Stimulated activated CD8-positive, alpha-beta memory T cell treated with anti-CD3 and anti-CD28 coated beads, Interleukin-7, amount 100 ng/mL, for 48 hours (primary cell): ENCODE measurements around the gene MARVELD2.
"Not testable (repeated sequence)": the region's sequence is repeated elsewhere in the genome, so short reads cannot be mapped to it uniquely, and the experiment has no call there.

Source experiments
- DNase-seq, 2 donors: peaks; one replicate each; pipeline ENCODE4 v3.0.0-alpha.2; 2020; ENCODE audit warnings: low read depth in 1 of 2; ENCODE audit errors: extremely low read depth in 1 of 2

Gene MARVELD2, protein sequence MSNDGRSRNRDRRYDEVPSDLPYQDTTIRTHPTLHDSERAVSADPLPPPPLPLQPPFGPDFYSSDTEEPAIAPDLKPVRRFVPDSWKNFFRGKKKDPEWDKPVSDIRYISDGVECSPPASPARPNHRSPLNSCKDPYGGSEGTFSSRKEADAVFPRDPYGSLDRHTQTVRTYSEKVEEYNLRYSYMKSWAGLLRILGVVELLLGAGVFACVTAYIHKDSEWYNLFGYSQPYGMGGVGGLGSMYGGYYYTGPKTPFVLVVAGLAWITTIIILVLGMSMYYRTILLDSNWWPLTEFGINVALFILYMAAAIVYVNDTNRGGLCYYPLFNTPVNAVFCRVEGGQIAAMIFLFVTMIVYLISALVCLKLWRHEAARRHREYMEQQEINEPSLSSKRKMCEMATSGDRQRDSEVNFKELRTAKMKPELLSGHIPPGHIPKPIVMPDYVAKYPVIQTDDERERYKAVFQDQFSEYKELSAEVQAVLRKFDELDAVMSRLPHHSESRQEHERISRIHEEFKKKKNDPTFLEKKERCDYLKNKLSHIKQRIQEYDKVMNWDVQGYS

DNA sequence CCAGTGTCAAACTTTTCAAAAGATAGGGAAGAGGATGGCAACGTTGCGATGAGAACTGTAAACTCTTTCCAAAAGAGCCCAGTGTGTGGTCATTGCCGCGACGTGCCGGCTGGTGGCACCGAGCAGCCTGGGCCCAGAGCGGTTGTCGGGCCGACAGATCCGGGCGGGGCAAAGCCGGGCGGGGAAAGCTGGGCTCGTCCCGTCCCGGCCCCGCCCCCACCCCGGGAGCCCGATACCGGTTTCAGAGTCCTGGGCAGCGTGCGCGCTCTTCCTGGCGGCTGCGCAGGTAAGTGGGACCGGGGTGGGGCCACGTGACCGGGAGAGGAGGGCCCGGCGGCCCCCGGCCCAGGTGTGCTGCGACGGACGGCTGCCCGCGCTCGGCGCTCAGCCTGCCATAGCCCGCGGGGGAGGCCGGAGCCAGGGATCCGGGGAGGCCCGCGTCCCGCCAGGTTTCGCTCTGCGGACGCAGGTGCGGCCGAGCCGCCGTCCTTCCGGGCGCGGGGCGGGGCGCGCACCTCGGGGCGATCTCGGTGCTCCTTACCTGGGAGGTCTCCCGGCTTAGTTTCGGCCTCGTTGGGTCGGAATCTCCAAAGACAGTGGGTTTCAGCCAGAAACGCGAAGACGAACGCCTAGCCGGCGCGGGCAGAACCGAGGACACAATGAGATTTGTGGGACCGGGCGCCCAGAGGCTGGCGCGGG is at the start of gene MARVELD2:
TSS of gene MARVELD2 (plus strand) at position 232 of the 699 bp plus-strand sequence. CDS start 4,270 bp downstream, outside the sequence.
- DNase-seq, result peak; percentile 3 to 16

DNA sequence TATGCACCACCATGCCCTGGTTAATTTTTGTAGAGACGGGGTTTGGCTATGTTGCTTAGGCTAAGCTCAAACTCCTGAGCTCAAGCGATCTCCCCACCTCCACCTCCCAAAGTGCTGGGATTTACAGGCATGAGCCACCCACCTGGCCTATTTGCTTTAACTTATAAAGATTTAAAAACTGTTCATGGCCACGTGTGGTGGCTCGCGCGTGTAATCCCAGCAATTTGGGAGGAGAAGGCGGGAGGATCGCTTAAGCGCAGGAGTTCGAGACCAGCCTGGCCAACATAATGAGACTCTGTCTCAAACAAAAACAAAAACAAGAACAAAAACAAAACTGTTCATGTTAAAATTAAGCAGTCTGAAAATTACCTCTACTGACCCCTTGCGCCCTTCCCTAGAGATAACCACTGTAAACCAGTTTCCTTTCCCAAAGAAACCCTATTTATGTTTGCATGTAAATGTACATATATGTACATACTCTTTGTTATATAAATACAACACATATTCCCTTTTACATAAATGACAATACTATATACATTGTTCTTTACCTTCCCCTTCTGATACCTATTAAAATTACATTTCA is 47.1 kb upstream of the MARVELD2 start:
- DNase-seq, result no peak

DNA sequence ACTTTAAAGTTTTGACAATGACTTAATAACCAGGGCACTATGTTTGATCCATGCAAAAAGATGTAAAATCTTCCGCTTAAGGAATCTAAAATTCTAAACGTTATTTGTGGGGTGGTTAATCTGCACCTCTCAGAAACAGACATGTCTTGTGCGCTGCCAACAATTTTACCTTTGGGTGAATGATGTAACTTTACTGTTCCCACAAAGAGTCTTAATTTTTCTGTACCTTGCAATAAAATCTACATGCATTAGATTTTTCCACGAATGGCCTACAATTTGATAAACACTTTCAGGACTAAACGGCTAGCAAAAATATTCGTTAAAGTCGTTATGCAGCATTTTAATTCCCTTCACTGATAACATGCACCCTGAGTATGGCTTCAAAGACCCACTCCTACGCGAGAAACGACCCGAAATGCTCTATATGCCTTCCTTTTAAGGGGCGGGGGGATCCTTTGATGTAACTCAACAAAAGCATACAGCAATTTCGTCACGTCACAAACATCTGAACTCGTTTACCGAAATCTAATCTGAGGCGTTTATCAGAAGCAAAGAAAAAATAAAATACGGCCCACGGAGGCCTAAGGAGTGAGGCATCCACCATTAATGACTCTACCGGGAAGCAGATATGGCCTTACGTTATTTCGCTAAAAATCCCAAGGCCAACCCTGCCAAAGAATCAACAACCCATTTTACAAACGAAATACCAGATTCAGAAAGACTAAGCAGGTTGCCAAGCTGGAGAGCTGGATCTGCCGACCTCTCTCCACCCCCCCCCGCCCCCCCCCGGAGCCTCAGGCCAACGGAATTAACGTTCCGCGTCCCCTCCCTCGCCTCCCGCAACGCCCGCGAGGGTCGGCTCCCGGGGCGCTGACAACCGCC is 46.2 kb upstream of the MARVELD2 start:
- DNase-seq, result no peak

DNA sequence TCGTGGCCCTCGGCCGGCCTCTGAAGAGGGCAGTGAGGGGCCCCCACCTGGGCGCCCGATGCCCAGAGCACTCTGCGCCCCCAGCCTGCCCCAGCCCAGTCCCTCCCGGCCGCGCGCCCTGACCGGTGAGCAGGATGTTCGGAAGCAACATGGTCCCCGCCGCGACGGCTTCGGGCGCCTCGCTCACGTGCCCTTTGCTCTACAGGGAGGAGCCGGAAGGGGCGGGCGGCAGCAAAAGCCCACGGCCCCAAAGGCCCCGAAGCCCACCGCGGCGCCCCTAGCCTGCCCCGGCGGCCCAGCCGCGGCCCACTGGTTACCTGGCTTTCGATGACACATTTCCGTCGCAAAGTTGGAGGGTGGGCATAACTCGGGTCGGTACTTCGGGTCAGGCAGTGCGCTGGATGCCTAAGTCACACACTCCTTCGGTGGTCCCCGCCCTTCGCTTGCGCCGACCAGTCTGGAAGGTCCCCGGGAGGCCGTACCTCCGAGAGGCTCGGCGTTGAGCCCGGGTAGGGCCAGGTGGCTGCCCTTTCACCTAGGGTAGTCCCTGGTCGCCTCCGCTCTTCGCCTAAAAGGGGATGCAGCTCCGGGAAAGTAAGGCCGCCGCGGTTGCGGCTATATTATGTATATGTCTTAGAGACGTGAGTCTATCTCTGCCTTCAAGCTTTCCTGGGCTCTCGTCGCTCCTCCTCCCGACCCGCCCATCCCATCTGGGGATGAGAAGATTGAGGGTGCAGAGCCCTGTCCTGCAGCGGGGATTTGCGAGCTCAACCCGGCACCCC is 45.4 kb upstream of the MARVELD2 start, which contains the start of the genes AK6, RAD17 and TAF9:
TSS of gene AK6 (minus strand) at position 181 of the 782 bp plus-strand sequence. CDS start at position 151, 30 bp downstream.
TSS of gene RAD17 (plus strand) at position 479 of the 782 bp plus-strand sequence. CDS start 2,391 bp downstream, outside the sequence.
TSS of gene TAF9 (minus strand) at position 181 of the 782 bp plus-strand sequence. CDS start 3,783 bp downstream, outside the sequence.
- peak; percentile 84 to 94 for DNase-seq

DNA sequence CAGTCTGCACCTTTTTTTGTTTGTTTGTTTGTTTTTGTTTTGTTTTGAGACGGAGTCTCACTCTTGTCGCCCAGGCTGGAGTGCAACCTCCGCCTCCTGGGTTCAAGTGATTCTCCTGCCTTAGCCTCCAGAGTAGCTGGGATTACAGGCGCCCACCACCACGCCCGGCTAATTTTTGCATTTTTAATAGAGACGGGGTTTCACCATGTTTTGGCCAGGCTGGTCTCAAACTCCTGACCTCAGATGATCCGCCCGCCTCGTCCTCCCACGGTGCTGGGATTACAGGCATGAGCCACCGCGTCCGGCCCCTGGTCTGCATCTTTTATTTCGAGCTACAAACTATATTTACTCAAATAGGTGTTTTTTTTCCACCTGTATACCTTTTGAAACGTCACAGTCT is 44.6 kb upstream of the MARVELD2 start:
- DNase-seq, result not testable (repeated sequence)

DNA sequence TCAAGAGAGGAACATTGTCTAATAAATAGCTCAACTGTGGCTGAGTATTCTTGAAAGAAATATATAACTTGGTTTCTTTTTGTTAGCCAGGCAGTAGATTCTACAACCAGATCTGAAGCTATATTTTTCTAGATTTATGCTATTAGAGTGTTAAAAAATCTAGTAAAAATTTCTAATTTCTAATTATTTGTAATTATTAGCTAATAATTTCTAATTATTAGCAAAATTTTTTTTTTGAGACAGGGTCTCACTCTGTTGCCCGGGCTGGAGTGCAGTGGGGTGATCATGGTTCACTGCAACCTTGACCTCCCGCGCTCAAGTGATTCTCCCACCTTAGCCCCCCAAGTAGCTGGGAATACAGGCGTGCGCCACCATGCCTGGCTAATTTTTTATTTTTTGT is 42.5 kb upstream of the MARVELD2 start:
- no peak for DNase-seq

DNA sequence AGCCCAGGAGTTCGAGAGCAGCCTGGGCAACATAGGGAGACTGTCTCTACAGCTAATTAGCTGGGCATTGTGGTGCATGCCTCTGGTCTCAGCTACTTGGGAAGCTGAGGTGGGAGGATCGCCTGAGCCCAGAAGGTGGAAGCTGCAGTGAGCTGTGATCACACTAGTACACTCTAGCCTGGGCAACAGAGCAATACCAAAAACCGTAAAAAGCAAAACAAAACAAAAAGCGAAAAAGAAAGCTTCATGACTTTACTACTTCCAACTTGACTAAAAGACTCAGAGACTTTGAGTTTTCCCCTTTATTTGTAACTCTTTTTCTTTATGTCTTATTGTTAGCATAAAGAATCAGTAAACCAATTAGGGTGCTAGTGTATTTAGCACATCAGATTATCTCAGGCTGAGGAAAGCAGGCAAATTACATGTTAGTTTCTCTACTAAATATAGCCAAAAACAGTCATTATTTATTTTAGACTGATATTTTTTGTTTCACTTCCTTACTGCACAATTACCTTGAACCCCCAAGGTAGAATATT is 39.9 kb upstream of the MARVELD2 start:
- DNase-seq, result no peak

DNA sequence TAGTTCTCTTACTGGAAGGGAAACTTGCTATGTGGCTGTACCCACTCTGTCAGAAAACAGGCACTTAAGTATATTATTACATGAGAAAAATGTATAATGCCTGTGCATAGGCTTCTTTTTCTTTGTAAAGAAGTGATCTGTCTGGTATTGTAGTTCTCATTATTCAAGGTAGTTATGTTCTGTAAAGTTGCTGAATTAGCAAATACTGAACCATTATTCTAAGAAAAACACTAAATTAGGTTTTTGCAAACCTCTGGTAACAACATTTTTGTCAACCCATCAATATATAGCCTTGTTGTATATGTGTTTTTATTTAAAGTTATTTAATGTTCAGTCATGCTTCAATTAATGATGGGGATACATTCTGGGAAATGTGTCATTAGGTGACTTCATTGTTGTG is 36.5 kb upstream of the MARVELD2 start:
- DNase-seq, result no peak

DNA sequence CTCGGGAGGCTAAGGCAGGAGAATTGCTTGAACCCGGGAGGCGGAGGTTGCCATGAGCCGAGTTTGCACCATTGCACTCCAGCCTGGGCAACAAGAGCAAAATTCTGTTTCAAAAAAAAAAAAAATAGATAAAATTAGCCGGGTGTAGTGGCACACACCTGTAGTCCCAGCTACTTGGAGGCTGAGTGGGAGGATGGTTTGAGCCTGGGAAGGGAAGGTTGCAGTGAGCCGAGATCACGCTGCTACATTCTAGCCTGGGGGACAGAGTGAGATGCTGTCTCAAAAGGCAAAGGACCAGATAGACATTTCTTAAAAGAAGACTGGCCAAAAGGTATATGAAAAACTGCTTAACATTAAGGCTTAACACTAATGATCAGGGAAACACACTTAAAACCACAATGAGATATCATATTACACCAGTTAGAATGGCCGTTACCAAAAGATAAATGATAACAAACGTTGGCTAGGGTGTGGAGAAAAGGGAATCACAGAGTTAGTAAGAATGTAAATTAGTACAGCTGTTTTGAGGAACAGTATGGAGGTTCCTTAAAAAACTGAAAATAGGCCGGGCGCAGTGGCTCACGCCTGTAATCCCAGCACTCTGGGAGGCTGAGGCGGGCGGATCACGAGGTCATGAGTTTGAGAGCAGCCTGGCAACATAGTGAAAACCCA is 10.1 kb upstream of the MARVELD2 start:
- DNase-seq, result no peak

DNA sequence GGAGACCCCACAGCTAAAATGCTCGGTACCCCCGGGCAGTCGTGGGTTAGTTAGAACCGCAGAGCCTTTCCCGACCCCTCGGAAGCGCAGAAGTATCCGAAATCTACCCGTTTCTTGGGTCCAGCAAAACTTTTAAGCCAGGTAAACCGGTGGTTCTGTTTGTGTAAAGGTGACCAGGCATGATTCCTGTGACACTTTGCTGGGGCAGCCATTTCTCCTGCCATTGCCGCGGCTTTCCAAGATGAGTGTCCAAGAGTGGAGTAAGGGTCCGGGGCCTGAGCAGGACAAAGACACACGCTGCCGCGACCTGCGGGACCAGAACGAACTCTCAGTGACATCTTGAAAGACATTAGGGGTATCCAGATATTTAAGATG is 655 bp downstream of the MARVELD2 start:
- DNase-seq, result no peak

DNA sequence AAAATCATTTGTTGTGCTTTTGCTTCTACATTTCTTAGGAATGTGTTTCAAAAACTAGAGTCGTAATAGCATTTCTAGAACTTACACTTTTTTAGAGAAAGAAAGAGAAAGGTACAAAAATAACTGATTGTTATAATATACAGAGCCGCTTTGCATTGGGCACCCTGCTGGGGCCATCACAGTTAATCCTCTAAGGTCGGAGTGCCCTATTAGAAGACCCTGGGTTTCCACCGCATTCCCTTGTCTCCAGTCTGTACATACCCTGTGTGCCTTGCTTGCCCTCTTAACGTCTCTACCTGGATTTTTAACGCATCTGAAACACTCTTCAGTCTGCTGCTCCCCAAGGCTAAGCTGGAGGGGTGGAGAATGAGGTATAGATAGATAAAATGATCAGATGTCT is 1.3 kb downstream of the MARVELD2 start:
- DNase-seq, result no peak

DNA sequence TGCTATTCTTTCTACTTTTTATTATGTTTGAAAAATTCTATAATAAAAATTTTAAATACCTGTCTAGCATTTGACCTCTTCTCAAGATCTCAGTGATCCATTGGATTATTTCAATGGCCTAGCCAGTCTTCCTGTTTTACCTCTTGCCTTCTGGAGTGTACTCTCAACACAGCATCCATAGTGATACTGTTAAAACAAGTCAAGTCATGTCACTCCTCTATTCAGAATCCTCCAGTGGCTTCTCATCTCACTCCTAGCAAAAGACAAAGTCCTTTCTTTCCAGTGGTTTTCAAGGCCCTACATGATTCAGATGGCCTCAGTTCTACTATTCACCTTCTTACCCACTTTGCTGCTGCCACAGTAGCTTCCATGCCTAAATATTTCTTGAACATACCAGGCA is 1.8 kb downstream of the MARVELD2 start:
- DNase-seq, result no peak

DNA sequence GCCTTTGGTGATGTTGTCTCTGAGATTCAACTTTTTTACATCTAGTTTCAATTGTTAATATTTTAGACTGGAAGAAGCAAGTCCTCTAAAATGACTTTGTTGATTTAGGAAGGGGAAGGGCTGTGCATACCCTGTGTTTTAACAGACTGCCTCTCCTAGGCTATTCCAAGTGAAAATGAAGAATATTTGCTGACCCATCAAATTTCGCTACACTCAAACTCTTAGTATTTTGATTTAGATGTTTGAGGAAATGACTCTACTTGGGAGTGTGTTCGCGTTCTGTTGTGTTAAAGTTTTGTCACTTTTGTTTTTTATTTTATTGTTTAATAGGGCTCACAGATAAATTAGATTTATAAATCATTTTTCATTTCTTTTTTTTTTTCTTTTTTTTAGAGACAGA is 3.6 kb downstream of the MARVELD2 start:
- no peak for DNase-seq

DNA sequence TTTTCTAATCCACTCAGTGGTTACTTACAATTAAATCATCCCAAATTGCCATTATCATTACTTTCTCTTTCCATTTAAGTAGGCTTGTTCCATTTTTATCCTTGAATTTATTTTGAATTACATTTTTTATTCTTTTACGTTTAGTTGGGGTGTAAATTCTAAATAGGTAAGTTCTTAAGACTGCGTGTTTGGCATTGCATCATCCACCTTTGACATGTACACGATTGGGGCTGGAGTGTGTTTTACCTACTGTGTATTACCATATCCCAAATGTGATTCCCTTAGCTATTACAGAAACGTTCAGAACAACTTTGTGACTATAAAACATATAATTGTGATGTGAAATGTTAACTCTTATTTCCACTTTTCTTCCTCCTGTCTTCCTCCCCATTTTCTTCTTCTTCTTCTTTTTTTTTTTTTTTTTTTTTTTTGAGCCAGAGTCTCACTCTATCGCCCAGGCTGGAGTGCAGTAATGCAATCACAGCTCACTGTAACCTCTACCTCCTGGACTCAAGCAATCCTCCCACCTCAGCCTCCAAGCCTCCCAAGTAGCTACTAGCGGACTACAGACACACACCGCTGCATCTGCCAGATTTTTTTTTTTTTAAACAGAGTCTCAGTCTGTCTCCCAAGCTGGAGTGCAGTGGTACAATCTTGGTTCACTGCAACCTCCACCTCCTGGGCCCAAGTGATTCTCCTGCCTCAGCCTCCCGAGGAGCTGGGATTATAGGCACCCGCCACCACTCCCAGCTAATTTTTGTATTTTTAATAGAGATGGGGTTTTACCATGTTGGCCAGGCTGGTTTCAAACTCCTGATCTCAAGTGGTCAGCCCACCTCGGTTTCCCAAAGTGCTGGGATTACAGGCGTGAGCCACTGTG is 16.7 kb downstream of the MARVELD2 start:
- DNase-seq, result no peak

DNA sequence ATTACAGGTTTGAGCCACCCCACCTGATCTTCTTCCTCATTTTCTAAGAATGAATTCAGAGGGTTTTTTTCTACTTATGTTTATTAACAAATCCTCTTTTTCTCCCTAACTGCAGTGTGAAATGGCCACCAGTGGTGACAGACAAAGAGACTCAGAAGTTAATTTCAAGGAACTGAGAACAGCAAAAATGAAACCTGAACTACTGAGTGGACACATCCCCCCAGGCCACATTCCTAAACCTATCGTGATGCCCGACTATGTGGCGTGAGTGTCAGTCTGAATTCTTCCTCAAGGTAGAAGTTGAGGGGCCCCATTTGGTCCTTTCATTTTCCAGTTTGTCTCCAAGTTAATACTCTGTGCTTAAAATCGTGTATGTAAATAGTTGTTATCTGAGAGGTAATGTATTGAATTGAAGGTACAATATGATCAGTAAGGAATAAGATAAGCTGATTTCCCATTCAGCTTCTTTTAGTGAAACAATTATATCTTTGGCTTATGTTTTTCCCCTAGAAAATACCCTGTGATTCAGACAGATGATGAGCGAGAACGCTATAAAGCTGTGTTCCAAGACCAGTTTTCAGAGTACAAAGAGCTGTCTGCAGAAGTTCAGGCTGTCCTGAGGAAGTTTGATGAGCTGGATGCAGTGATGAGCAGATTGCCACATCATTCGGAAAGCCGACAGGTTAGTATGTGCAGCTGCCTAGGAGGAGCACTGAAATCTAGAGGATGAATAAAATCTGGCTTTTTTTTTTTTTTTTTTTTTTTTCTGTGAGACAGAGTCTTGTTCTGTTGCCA is 17.7 kb downstream of the MARVELD2 start:
- DNase-seq, result no peak

DNA sequence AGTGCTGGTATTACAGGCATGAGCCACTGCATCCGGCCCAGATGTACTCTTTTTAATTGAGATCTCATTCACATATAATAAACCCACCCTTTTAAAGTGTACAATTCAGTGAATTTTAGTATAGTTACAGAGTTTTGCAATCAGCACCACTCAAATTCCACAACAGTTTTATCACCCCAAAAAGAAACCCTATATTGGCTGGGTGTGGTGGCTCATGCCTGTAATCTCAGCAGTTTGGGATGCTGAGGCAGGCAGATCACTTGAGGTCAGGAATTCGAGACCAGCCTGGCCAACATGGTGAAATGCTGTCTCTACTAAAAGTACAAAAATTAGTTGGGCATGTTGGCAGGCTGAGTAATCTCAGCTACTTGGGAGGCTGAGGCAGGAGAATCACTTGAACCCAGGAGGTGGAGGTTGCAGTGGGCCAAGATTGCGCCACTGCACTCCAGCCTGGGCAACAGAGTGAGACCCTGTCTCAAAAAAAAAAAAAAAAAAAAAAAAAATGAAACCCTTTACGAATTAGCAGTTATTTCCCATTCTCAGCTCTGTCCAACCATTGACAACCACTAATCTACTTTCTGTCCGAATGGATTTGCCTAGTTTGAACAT is 20.5 kb downstream of the MARVELD2 start:
- DNase-seq, result not testable (repeated sequence)
